Smooth muscle cell (in vitro differentiated cells): ENCODE data around the gene PIK3R1. TPM values are rescaled to one million over a fixed set of nuclear protein-coding genes. Genes with fewer than 3 reads are reported as not detected.

Source experiments
- DNase-seq: peaks from one replicate; lab custom pipeline; 2025; ENCODE audit not compliant: unreplicated experiment; lab: John Stamatoyannopoulos, UW
- H2AFZ ChIP-seq: fragments of 200-600 bp; sonication (generic); 2 replicates; pipeline ENCODE4 v1.6.0; 2016; ENCODE audit warnings: antibody characterized with exemption, low read depth, mild to moderate bottlenecking
- H3F3A ChIP-seq: fragments of 200-600 bp; sonication (generic); 2 replicates; pipeline ENCODE4 v1.6.0; 2017; ENCODE audit warnings: antibody characterized with exemption, low read depth
- H3K27ac ChIP-seq: fragments of 200-600 bp; sonication (generic); 2 replicates; pipeline ENCODE4 v1.5.1; 2016; ENCODE audit warnings: low read depth, mild to moderate bottlenecking
- H3K27me3 ChIP-seq: fragments of 200-600 bp; sonication (generic); 2 replicates; pipeline ENCODE4 v1.6.1; 2016; ENCODE audit warnings: low read depth, mild to moderate bottlenecking
- H3K36me3 ChIP-seq: fragments of 200-600 bp; sonication (generic); 2 replicates; pipeline ENCODE4 v1.5.1; 2016; ENCODE audit warnings: low read depth
- H3K4me1 ChIP-seq: fragments of 200-600 bp; sonication (generic); 2 replicates; pipeline ENCODE4 v1.5.1; 2016; ENCODE audit warnings: low read depth
- H3K4me2 ChIP-seq: fragments of 200-600 bp; sonication (generic); 2 replicates; pipeline ENCODE4 v1.6.0; 2016; ENCODE audit warnings: mild to moderate bottlenecking
- H3K4me3 ChIP-seq: fragments of 200-600 bp; sonication (generic); 2 replicates; pipeline ENCODE4 v1.5.1; 2016; ENCODE audit warnings: mild to moderate bottlenecking
- H3K79me2 ChIP-seq: fragments of 200-600 bp; sonication (generic); 2 replicates; pipeline ENCODE4 v1.6.0; 2016; ENCODE audit warnings: low read depth, mild to moderate bottlenecking
- H3K9ac ChIP-seq: fragments of 200-600 bp; sonication (generic); 2 replicates; pipeline ENCODE4 v1.6.0; 2016; ENCODE audit warnings: low read depth
- H3K9me3 ChIP-seq: fragments of 200-600 bp; sonication (generic); replicated peaks from 2 replicates; pipeline ENCODE4 v1.5.1; 2016; ENCODE audit warnings: low read depth
- H4K20me1 ChIP-seq: fragments of 200-600 bp; sonication (generic); 2 replicates; pipeline ENCODE4 v1.6.0; 2016; ENCODE audit warnings: low read depth
- WGBS: methylation state at CpG from one replicate; pipeline ENCODE4 v1.1.7; 2016; ENCODE audit warnings: low lambda C conversion rate; 5-methylcytosine and 5-hydroxymethylcytosine counted together
- polyA plus RNA-seq: library from polyadenylated mRNA; unstranded; fragments of >200 nt; fragmentation: Nextera tagmentation; extraction: Ambion mirVana; gene quantifications from 2 replicates; pipeline ENCODE4 v1.2.1, GENCODE V29; 2016
- total RNA-seq: library from RNA; depleted of rRNA; stranded (reverse); fragments of >200 nt; gene quantifications from 2 replicates; pipeline ENCODE4 v1.2.3, GENCODE V29; 2014
- TF ChIP-seq, protein P1 (sequence below): fragments of 200-600 bp; sonication (generic); IDR thresholded peaks from 2 replicates; pipeline ENCODE4 v1.5.1; 2017; ENCODE audit warnings: borderline replicate concordance, mild to moderate bottlenecking, antibody characterized with exemption; ENCODE audit not compliant: insufficient read depth, poor library complexity, severe bottlenecking

PIK3R1 gene
- total and polyA plus RNA-seq, 2 experiments from 2014 or later = 5.3 to 63.6 TPM

DNA sequence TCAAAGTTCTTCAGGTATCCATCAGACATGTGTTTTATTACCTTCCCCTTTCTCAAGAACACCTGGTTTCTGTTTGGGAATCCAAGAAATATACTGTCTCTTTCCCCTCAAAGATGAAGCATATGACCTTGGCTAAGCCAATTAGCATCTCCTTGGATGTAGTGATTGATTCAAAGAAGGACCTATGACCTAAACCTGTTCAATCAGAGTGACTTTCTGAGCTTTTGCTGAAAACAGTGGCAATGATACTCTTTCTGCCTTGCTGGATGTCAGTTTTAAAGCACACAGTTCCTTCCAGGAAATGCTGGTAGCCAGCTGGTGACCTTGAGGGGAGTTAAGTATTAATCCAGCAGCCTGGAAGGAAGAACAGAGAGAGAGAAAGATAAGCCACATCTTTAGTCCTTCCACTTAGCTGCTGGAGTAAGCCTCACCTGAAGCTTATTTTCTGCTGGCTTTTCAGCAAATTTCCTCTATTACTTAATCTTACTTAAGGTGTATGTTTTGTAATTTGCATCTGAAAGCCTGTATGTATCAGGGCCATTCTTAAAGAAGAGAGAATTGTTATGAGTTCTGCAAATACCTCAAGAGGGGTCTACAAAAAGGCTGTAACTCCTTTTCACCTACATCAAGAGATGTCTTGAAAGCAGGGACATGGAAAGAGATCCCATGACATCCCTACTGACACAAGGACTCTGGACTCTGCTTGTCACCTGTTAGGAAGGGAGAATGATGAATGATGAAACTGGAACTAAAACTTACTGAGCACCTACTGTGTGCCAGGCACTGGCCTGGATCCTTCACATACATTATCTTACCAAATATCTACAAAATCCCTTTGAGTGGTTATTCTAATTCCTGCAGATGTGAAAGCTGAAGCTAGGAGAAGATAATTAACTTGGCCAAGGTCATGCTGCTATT is 35.2 kb upstream of the PIK3R1 start:
- Histone ChIP-seq H3K79me2 (no peaks in the 10 kb centered on the region), H3K4me3 (no peak overlapping the region), H2AFZ (no peak overlapping the region), H3K27ac (no peak overlapping the region), H3K4me1 (no peaks in the 10 kb centered on the region), H3F3A (no peaks in the 10 kb centered on the region), H4K20me1 (no peaks in the 10 kb centered on the region), H3K27me3 (no peaks in the 10 kb centered on the region), H3K36me3 (no peaks in the 10 kb centered on the region), H3K9me3 (no peaks in the 10 kb centered on the region), H3K4me2 (no peak overlapping the region), H3K9ac (no peak overlapping the region)
- TF ChIP-seq, protein P1, sequence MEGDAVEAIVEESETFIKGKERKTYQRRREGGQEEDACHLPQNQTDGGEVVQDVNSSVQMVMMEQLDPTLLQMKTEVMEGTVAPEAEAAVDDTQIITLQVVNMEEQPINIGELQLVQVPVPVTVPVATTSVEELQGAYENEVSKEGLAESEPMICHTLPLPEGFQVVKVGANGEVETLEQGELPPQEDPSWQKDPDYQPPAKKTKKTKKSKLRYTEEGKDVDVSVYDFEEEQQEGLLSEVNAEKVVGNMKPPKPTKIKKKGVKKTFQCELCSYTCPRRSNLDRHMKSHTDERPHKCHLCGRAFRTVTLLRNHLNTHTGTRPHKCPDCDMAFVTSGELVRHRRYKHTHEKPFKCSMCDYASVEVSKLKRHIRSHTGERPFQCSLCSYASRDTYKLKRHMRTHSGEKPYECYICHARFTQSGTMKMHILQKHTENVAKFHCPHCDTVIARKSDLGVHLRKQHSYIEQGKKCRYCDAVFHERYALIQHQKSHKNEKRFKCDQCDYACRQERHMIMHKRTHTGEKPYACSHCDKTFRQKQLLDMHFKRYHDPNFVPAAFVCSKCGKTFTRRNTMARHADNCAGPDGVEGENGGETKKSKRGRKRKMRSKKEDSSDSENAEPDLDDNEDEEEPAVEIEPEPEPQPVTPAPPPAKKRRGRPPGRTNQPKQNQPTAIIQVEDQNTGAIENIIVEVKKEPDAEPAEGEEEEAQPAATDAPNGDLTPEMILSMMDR = no peak
- DNase-seq = no peak

GRCh38 chr5:68181039-68181599 is 34.4 kb upstream of the PIK3R1 start:
- H3K27ac ChIP-seq = no peak overlapping the region
- WGBS = 67% methylated on average over 3 of the region's 3 CpGs

GRCh38 chr5:68182094-68182493 is 33.5 kb upstream of the PIK3R1 start:
- Histone ChIP-seq H3K9ac (no peak overlapping the region), H3K4me1 (peaks cover 1% of the 10 kb centered on the region), H3K36me3 (no peaks in the 10 kb centered on the region), H3K4me2 (no peak overlapping the region), H3K27ac (no peak overlapping the region), H3K27me3 (no peaks in the 10 kb centered on the region), H3K4me3 (no peak overlapping the region), H4K20me1 (no peaks in the 10 kb centered on the region), H3K9me3 (no peaks in the 10 kb centered on the region), H3F3A (no peaks in the 10 kb centered on the region), H3K79me2 (no peaks in the 10 kb centered on the region), H2AFZ (no peak overlapping the region)
- no peak for DNase-seq
- WGBS = 98% methylated on average over 2 of the region's 2 CpGs
- TF ChIP-seq, protein P1 = no peak

More at GRCh38 chr5:68181039-68181599, 34.4 kb upstream of the PIK3R1 start:
- H3K9me3 ChIP-seq = no peaks in the 10 kb centered on the region
- no peaks in the 10 kb centered on the region for H4K20me1 ChIP-seq
- H3K4me2 ChIP-seq = no peak overlapping the region
- H3K4me1 ChIP-seq = no peaks in the 10 kb centered on the region
- DNase-seq = no peak
- no peaks in the 10 kb centered on the region for H3K36me3 ChIP-seq
- H2AFZ ChIP-seq = no peak overlapping the region
- no peak overlapping the region for H3K9ac ChIP-seq
- H3F3A ChIP-seq = no peaks in the 10 kb centered on the region
- TF ChIP-seq, protein P1 = no peak
- no peaks in the 10 kb centered on the region for H3K27me3 ChIP-seq
- no peak overlapping the region for H3K4me3 ChIP-seq
- H3K79me2 ChIP-seq = no peaks in the 10 kb centered on the region
